SK-N-SH (cell line): Measurements from ENCODE around the gene EFCAB6. TPM values are rescaled to one million over a fixed set of nuclear protein-coding genes. Genes with fewer than 3 reads are reported as not detected.

ENCODE experiments used
- CTCF ChIA-PET: fragments of 300-600, 350-600 bp; formaldehyde crosslinking; extraction: SDS; loops from one replicate; lab custom pipeline; 2021; lab: Yijun Ruan, JAX
- POLR2A ChIA-PET: fragments of 350-600 bp; sonication (Branson Sonifier 250); formaldehyde crosslinking; extraction: SDS; loops from one replicate; lab custom pipeline; 2020; ENCODE audit warnings: antibody characterized with exemption, inconsistent platforms; lab: Yijun Ruan, JAX
- DNase-seq: peaks from one replicate; pipeline ENCODE4 v3.0.0; 2012
- H2AFZ ChIP-seq: fragments of 200-600 bp; sonication (generic); 2 replicates; pipeline ENCODE4 v1.8.1; 2016; ENCODE audit warnings: antibody characterized with exemption, mild to moderate bottlenecking, low read depth
- H3F3A ChIP-seq: fragments of 200-600 bp; sonication (generic); replicated peaks from 2 replicates; pipeline ENCODE3; 2016; ENCODE audit warnings: antibody characterized with exemption, mild to moderate bottlenecking; ENCODE audit not compliant: insufficient read depth
- H3K27ac ChIP-seq, 2 experiments: fragments of 200-500 bp in 1 of 2; fragments of 200-600 bp in 1 of 2; sonication (Bioruptor generic) in 1 of 2; sonication (generic), shearing (Covaris generic) in 1 of 2; 2 replicates each; pipeline versions ENCODE4 v1.5.1 to v1.6.1; 2014 to 2016; ENCODE audit warnings: low read depth in 2 of 2, inconsistent platforms in 1 of 2, low read length in 1 of 2, mild to moderate bottlenecking in 1 of 2, mixed read lengths in 1 of 2
- H3K27me3 ChIP-seq: fragments of 200-600 bp; sonication (generic), shearing (Covaris generic); 2 replicates; pipeline ENCODE4 v1.6.1; 2016; ENCODE audit warnings: mixed run types; ENCODE audit not compliant: insufficient read depth
- H3K36me3 ChIP-seq, 2 experiments: fragments of 200-500 bp in 1 of 2; fragments of 200-600 bp in 1 of 2; sonication (Bioruptor generic) in 1 of 2; sonication (generic) in 1 of 2; replicated peaks in 1 of 2; 2 replicates each; pipeline versions ENCODE3 to v1.5.1; 2014 to 2016; ENCODE audit warnings: low read length in 1 of 2, mild to moderate bottlenecking in 1 of 2; ENCODE audit not compliant: insufficient read depth in 2 of 2, control insufficient read depth in 1 of 2
- H3K4me1 ChIP-seq, 2 experiments: fragments of 200-500 bp in 1 of 2; fragments of 200-600 bp in 1 of 2; sonication (Bioruptor generic) in 1 of 2; sonication (generic), shearing (Covaris generic) in 1 of 2; 2 replicates each; pipeline versions ENCODE4 v1.5.1 to v1.6.1; 2014 to 2016; ENCODE audit warnings: low read depth in 1 of 2, low read length in 1 of 2, mixed run types in 1 of 2; ENCODE audit not compliant: insufficient read depth in 2 of 2, control insufficient read depth in 1 of 2
- H3K4me2 ChIP-seq: fragments of 200-600 bp; sonication (generic), shearing (Covaris generic); 2 replicates; pipeline ENCODE4 v1.6.1; 2017; ENCODE audit warnings: mixed run types
- H3K4me3 ChIP-seq, 2 experiments: fragments of 200-500 bp in 1 of 2; fragments of 200-600 bp in 1 of 2; sonication (Bioruptor generic) in 1 of 2; sonication (generic), shearing (Covaris generic) in 1 of 2; 2 replicates each; pipeline versions ENCODE4 v1.5.1 to v1.8.1; 2014 to 2016; ENCODE audit warnings: low read depth in 2 of 2, inconsistent platforms in 1 of 2, low read length in 1 of 2, mild to moderate bottlenecking in 1 of 2, mixed read lengths in 1 of 2, moderate library complexity in 1 of 2
- H3K79me2 ChIP-seq: fragments of 200-600 bp; sonication (generic); 2 replicates; pipeline ENCODE4 v1.8.1; 2017; ENCODE audit warnings: mild to moderate bottlenecking; ENCODE audit not compliant: insufficient read depth
- H3K9ac ChIP-seq: fragments of 200-600 bp; sonication (generic); 2 replicates; pipeline ENCODE4 v1.6.1; 2017; ENCODE audit warnings: mixed run types
- H3K9me2 ChIP-seq: fragments of 200-600 bp; sonication (generic); 2 replicates; pipeline ENCODE4 v1.6.1; 2017; ENCODE audit warnings: mixed run types
- H3K9me3 ChIP-seq: fragments of 200-600 bp; sonication (generic); 2 replicates; pipeline ENCODE4 v1.6.1; 2017; ENCODE audit warnings: mixed run types, mild to moderate bottlenecking, moderate library complexity
- H4K20me1 ChIP-seq: fragments of 200-600 bp; sonication (generic); 2 replicates; pipeline ENCODE4 v1.6.1; 2017; ENCODE audit warnings: mild to moderate bottlenecking, mixed run types; ENCODE audit not compliant: insufficient read depth
- MEF2A ChIP-seq: IDR thresholded peaks from 2 replicates; pipeline ENCODE4 v1.4.0; 2012; ENCODE audit warnings: low read depth, borderline replicate concordance
- RCOR1 ChIP-seq: fragments of 150-350 bp; IDR thresholded peaks from 2 replicates; pipeline ENCODE4 v1.6.1; 2017; ENCODE audit warnings: antibody characterized with exemption, low read length
- WGBS: methylation state at CpG from one replicate; pipeline ENCODE4 v1.1.6; 2017; ENCODE audit warnings: low lambda C conversion rate; 5-methylcytosine and 5-hydroxymethylcytosine counted together
- polyA plus RNA-seq, 3 experiments: library from polyadenylated mRNA; depleted of rRNA; stranded (reverse); fragments of >200 nt; gene quantifications; 2 replicates each; pipeline ENCODE4 v1.2.3, GENCODE V29; 2012
- small RNA-seq, 7 experiments: library from RNA; depleted of rRNA; stranded (forward); fragments of <200 nt; gene quantifications; one replicate each; pipeline ENCODE3, GENCODE V24; 2012

The EFCAB6 gene
- polyA plus RNA-seq, 1 of the 3 experiments (the other 2 are of a cell fraction), result 0.46 TPM

DNA sequence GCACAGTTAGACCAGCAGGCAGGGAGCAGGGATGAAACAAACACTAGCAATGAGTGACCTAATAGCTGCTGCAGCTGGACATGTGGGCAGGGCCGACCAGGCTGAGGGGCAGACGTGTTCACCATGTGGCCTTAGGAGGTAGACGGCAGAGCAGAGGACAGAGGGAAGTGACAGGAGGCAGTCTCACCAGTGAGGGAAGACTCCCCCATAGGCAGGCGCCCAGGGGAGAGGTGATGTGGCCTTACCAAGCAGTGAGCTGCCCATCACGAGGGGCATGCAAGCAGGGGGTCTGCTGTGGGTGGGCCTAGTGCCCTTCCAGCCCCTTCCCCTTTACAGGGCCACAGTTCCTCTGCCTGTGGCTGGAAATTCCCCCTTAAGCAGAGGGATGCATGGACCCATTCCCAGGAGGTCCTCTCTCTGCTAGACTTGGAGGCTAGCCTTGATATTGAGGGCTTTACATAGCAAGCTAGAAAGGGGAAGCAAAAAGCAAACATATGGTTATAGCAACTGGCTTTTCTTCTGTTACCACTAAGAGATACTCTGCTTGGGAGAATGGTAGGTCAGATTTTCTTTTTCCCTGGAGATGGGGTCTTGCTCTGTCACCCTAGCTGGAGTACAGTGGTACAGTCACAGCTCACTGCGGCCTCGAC is 332.7 kb downstream of the EFCAB6 start:
- TF ChIP-seq RCOR1, result no peak
- TF ChIP-seq MEF2A, result no peak
- WGBS, result 65% methylated on average over 2 of the region's 7 CpGs
- no peak overlapping the region for H3K4me3 ChIP-seq
- ChIA-PET POLR2A (no interaction called here), CTCF (no interaction called here)
- H3K27me3 ChIP-seq, result no peaks in the 10 kb centered on the region
- H3K79me2 ChIP-seq, result no peaks in the 10 kb centered on the region
- H3K9me3 ChIP-seq, result no peaks in the 10 kb centered on the region
- H3K4me1 ChIP-seq, result no peaks in the 10 kb centered on the region
- no peak overlapping the region for H3K27ac ChIP-seq
- no peaks in the 10 kb centered on the region for H3K9me2 ChIP-seq
- H3K4me2 ChIP-seq, result no peak overlapping the region
- H2AFZ ChIP-seq, result no peak overlapping the region
- H3F3A ChIP-seq, result no peaks in the 10 kb centered on the region
- H3K36me3 ChIP-seq, result no peaks in the 10 kb centered on the region
- no peak overlapping the region for H3K9ac ChIP-seq
- H4K20me1 ChIP-seq, result no peaks in the 10 kb centered on the region
- DNase-seq, result no peak

Small RNA genes within 50 kb of the gene (small RNA-seq; reads per million reads assigned to genes)
- 0 reads per million in 7 experiments for gene HMGN2P9

Other genes starting within 250 kb of the EFCAB6 start
- gene SULT4A1, start 50.2 kb upstream of the EFCAB6 start, polyA plus RNA-seq (2012; rRNA removed), result 3.9 and 4.1 TPM in 2 replicates
- gene PNPLA5, start 79.7 kb upstream of the EFCAB6 start, polyA plus RNA-seq (2012; rRNA removed), result not detected in 2 replicates
- gene PNPLA3, start 111.5 kb upstream of the EFCAB6 start, polyA plus RNA-seq (2012; rRNA removed), result 2.4 and 3.2 TPM in 2 replicates
- gene SAMM50, start 143.1 kb upstream of the EFCAB6 start, polyA plus RNA-seq (2012; rRNA removed), result 46.7 and 49.6 TPM in 2 replicates
- 57.7 and 87.8 TPM in 2 replicates for gene PARVB, start 212.0 kb upstream of the EFCAB6 start, polyA plus RNA-seq (2012; rRNA removed)